Measurements from ENCODE around the gene BMP7. TPM values are rescaled to one million over a fixed set of nuclear protein-coding genes. Genes with fewer than 3 reads are reported as not detected.

Gene BMP7
- total and polyA plus RNA-seq, 2 experiments from 2014 or later, result 130 to 276 TPM

GRCh38 chr20:57167971-57168701 lies 98.3 kb downstream of the BMP7 start:
- Histone ChIP-seq H3K9me3 (ENCODE audit: low read depth) (no peaks in the 10 kb centered on the region), H3K27me3 (no peaks in the 10 kb centered on the region), H3K27ac (peak overlapping the region; percentile 87), H3K36me3 (peaks cover 28% of the 10 kb centered on the region), H3K4me1 (ENCODE audit: low read depth) (peaks cover 4% of the 10 kb centered on the region), H3K4me3 (no peak overlapping the region)
- TF ChIP-seq, protein P1, sequence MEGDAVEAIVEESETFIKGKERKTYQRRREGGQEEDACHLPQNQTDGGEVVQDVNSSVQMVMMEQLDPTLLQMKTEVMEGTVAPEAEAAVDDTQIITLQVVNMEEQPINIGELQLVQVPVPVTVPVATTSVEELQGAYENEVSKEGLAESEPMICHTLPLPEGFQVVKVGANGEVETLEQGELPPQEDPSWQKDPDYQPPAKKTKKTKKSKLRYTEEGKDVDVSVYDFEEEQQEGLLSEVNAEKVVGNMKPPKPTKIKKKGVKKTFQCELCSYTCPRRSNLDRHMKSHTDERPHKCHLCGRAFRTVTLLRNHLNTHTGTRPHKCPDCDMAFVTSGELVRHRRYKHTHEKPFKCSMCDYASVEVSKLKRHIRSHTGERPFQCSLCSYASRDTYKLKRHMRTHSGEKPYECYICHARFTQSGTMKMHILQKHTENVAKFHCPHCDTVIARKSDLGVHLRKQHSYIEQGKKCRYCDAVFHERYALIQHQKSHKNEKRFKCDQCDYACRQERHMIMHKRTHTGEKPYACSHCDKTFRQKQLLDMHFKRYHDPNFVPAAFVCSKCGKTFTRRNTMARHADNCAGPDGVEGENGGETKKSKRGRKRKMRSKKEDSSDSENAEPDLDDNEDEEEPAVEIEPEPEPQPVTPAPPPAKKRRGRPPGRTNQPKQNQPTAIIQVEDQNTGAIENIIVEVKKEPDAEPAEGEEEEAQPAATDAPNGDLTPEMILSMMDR (IDR thresholded peaks at IDR 0.05; ENCODE audit: low read depth, low read length), result no peak
- DNase-seq (ENCODE audit: low read depth in 1 of 2, low spot score in 1 of 2), result no peak

DNA sequence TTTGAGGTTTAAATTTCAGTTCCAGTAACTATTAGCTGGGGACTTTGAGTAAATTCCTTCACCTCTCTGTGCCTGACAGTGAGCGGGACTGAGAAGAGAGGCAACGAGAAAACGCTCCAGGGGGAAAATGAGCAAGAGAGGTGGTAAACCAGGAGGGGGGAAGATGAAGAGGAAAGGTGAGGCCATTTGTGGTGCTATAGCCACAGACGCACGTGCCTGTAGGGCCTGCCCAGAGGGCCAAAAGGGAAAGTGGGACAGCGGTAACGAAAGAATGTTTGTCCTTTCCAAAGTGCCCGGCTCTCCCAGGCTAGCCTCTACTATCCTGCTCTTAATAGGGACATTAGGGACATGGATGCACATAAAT lies 99.2 kb downstream of the BMP7 start:
- Histone ChIP-seq H3K27ac (peak overlapping the region; percentile 87), H3K4me1 (ENCODE audit: low read depth) (peaks cover 8% of the 10 kb centered on the region), H3K9me3 (ENCODE audit: low read depth) (no peaks in the 10 kb centered on the region), H3K27me3 (no peaks in the 10 kb centered on the region), H3K4me3 (no peak overlapping the region), H3K36me3 (peaks cover 23% of the 10 kb centered on the region)
- no peak for DNase-seq (ENCODE audit: low read depth in 1 of 2, low spot score in 1 of 2)
- TF ChIP-seq, protein P1 (IDR thresholded peaks at IDR 0.05; ENCODE audit: low read depth, low read length), result no peak

DNA sequence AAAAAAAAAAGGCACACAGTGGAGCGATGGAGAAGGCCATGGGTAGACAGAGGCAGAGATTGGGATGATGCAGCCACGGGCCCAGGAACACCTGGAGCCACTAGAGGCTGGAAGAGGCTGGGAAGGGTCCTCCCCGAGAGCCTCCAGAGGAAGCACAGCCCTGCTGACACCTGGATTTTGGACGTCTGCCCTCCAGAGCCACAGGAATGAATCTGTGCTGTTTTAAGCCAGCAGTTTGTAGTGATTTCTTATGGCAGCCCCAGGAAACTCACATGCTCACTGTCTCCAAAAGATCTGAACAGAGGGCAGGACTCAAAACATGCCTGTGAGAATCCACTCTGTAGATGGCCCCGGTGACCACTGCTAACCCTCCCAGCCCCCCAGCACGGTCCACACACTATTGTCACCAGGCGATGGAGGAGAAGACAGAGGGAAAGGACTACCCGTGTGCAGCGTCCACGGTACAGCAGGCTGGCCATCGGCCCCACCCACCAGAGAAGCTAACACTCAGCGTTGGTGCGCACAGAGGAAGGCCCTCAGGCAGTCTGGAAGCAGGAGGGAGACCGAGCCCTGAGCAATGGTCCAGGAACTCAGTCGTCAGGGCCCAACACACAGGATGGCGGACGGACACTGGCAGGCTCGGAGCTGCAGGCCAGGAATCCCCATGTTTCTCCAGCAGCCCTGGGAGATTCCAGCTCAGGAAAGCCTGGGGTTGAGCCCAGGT lies 99.7 kb downstream of the BMP7 start:
- Histone ChIP-seq H3K27ac (peak overlapping the region; percentile 60), H3K4me1 (ENCODE audit: low read depth) (peaks cover 13% of the 10 kb centered on the region), H3K27me3 (no peaks in the 10 kb centered on the region), H3K9me3 (ENCODE audit: low read depth) (no peaks in the 10 kb centered on the region), H3K4me3 (no peak overlapping the region), H3K36me3 (peaks cover 19% of the 10 kb centered on the region)
- TF ChIP-seq, protein P1 (IDR thresholded peaks at IDR 0.05; ENCODE audit: low read depth, low read length), result no peak
- no peak for DNase-seq (ENCODE audit: low read depth in 1 of 2, low spot score in 1 of 2)

DNA sequence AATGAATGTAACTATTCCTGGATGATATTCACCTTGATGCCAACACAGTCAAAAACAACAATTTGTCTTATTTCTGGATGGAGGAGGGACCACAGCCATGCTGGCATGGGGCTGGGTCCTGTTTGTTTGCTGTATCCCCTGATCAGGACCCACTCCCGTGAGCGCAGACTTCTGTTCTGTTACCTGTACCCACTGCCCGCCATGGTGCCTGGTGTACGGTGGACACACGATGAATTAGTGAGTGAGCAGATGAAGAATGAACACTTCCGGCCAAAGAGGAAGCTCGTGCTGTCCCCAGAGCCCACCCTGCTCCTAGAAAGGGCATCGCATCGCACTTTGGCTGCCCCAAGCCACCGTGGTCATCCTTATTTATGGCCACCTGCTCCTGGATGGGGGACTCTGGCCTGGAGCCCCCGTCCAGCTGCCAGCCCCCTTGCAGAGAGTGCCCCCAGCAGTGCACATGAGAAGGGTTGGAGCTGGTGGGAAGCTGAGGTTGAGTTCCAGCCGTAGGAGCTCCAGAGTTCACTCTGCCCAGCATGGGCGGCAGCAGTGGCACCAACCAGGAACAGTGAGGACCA lies 100.9 kb downstream of the BMP7 start:
- Histone ChIP-seq H3K27ac (peak overlapping the region; percentile 51), H3K4me1 (ENCODE audit: low read depth) (peaks cover 22% of the 10 kb centered on the region), H3K4me3 (no peak overlapping the region), H3K27me3 (no peaks in the 10 kb centered on the region), H3K9me3 (ENCODE audit: low read depth) (no peaks in the 10 kb centered on the region), H3K36me3 (peaks cover 7% of the 10 kb centered on the region)
- no peak for DNase-seq (ENCODE audit: low read depth in 1 of 2, low spot score in 1 of 2)
- TF ChIP-seq, protein P1 (IDR thresholded peaks at IDR 0.05; ENCODE audit: low read depth, low read length), result no peak

DNA sequence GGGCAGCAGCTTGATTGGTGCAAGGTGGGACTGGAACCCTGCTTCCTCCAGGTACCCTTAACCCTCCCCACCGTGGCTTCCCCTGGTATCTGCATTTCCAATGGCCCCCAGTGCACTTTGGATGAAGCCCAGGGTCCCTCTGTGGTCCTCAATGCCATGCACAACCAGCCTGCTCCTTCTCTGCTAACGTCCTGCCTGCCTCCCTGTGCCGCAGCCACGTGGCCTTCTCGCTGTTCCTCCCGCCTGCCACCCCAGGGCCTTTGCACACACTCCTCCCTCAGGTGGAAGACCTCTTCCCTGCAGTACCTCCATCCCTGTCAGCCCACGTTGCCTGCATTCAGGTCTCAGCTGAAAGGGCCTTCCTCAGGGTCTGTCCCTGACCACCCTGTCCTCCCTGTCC lies 101.6 kb downstream of the BMP7 start:
- no peak overlapping the region for H3K27ac ChIP-seq
- DNase-seq (ENCODE audit: low read depth in 1 of 2, low spot score in 1 of 2), result no peak
- peaks cover 22% of the 10 kb centered on the region for H3K4me1 ChIP-seq (ENCODE audit: low read depth)
- no peaks in the 10 kb centered on the region for H3K27me3 ChIP-seq
- H3K4me3 ChIP-seq, result no peak overlapping the region
- TF ChIP-seq, protein P1 (IDR thresholded peaks at IDR 0.05; ENCODE audit: low read depth, low read length), result no peak
- peaks cover under 1% of the 10 kb centered on the region for H3K36me3 ChIP-seq
- H3K9me3 ChIP-seq (ENCODE audit: low read depth), result no peaks in the 10 kb centered on the region

Data from cardiac muscle cell (in vitro differentiated cells and primary cell).